Psoas muscle (tissue), 8 donors: Measurements from ENCODE around the gene ACTN1. TPM values are rescaled to one million over a fixed set of nuclear protein-coding genes. Genes with fewer than 3 reads are reported as not detected.
A peak's percentile ranks its signal among the peaks of the same experiment; 100 is the strongest.

Experiments
- ATAC-seq, 4 donors: fragments of 200-7000 bp; cut with Tn5 transposase; one replicate each; pipeline ENCODE4 v1.9.1; 2020; ENCODE audit warnings: moderate library complexity in 3 of 4, mild to moderate bottlenecking in 2 of 4
- DNase-seq, 2 donors: peaks; one replicate each; pipeline ENCODE4 v3.0.0-alpha.2; 2020
- H3K27ac ChIP-seq: fragments of 200-600 bp; one replicate; pipeline ENCODE4 v1.8.0; 2022
- H3K27me3 ChIP-seq, 3 donors: fragments of 200-600 bp in 1 of 3; one replicate each; pipeline versions ENCODE4 v1.6.1 to v1.8.0; 2013 to 2022; ENCODE audit warnings: low read length in 2 of 3, mild to moderate bottlenecking in 2 of 3, moderate library complexity in 1 of 3; ENCODE audit not compliant: insufficient read depth in 3 of 3
- H3K36me3 ChIP-seq, 2 donors: fragments of 200-600 bp in 1 of 2; one replicate each; pipeline versions ENCODE4 v1.6.1 to v1.8.0; 2013 to 2022; ENCODE audit warnings: low read depth in 1 of 2, mild to moderate bottlenecking in 1 of 2, moderate library complexity in 1 of 2; ENCODE audit not compliant: insufficient read depth in 1 of 2
- H3K4me1 ChIP-seq: fragments of 200-600 bp; one replicate; pipeline ENCODE4 v1.8.0; 2022
- H3K4me3 ChIP-seq: fragments of 200-600 bp; one replicate; pipeline ENCODE4 v1.8.0; 2022; ENCODE audit warnings: mild to moderate bottlenecking
- H3K9me3 ChIP-seq: fragments of 200-600 bp; one replicate; pipeline ENCODE4 v1.8.0; 2022
- CTCF ChIP-seq: fragments of 200-600 bp; IDR thresholded peaks from one replicate; pipeline ENCODE4 v1.8.0; 2022; ENCODE audit warnings: antibody characterized with exemption
- WGBS, 3 donors: extraction: QIAGEN DNeasy Blood & Tissue Kit; methylation state at CpG; one replicate each; pipeline versions ENCODE4 v1.1.6 to v1.1.7; 2013; 5-methylcytosine and 5-hydroxymethylcytosine counted together
- intact Hi-C, 2 donors: fragments of 100-400 bp; cut with DNase I; formaldehyde crosslinking; loops; one replicate each; pipeline versions ENCODE4 v1.11.0 to v1.14.2; 2022
- polyA plus RNA-seq, 3 donors: library from polyadenylated mRNA; stranded (reverse); fragments of 200-250 nt; gene quantifications; one replicate each; pipeline ENCODE4 v1.2.3, GENCODE V29; 2013
- total RNA-seq, 4 donors: library from RNA; stranded (reverse); fragmentation: NEBNext Ultra II Directional in 2 of 4; extraction: Animal tissue kit (Norgen Biotek cat#: 25700) in 2 of 4; gene quantifications; one replicate each; pipeline versions ENCODE4 v1.2.1 to v1.2.4, GENCODE V29; 2021 to 2023
- donor health status: healthy with polysubstance abuse.
- donor health status: DM: no; HTN: no; CAD: no; lungs with moderate emphysema.
- donor health status: Bipolar disorder and iron deficiency.
- donor health status: healthy.
- donor health status: DM: yes; HTN: yes; CAD: no.
- donor health status: DM: no; HTN: no; CAD: no.
- donor health status: DM: no; HTN: no; CAD: no.
- donor health status: DM: yes; HTN: yes; CAD: no.

Gene ACTN1
- total and polyA plus RNA-seq, 7 donors = 5.8 to 23.7 (median 10.9) TPM

GRCh38 chr14:68891851-68892660 lies 87.0 kb downstream of the ACTN1 start:
- Histone ChIP-seq H3K9me3 (no peaks in the 10 kb centered on the region), H3K27me3 (no peaks in the 10 kb centered on the region), H3K36me3 (peaks cover 0 to 55% of the 10 kb centered on the region in 2 donors), H3K4me1 (no peaks in the 10 kb centered on the region), H3K27ac (no peak overlapping the region), H3K4me3 (no peak overlapping the region)
- intact Hi-C loops = no loop called here
- peak in 1 of 2 donors; percentile 44 for DNase-seq
- 92 to 93% (median 93%) methylated on average over 21 of the region's 21 CpGs for WGBS, 3 donors
- no peak for TF ChIP-seq CTCF
- ATAC-seq = no peak

DNA sequence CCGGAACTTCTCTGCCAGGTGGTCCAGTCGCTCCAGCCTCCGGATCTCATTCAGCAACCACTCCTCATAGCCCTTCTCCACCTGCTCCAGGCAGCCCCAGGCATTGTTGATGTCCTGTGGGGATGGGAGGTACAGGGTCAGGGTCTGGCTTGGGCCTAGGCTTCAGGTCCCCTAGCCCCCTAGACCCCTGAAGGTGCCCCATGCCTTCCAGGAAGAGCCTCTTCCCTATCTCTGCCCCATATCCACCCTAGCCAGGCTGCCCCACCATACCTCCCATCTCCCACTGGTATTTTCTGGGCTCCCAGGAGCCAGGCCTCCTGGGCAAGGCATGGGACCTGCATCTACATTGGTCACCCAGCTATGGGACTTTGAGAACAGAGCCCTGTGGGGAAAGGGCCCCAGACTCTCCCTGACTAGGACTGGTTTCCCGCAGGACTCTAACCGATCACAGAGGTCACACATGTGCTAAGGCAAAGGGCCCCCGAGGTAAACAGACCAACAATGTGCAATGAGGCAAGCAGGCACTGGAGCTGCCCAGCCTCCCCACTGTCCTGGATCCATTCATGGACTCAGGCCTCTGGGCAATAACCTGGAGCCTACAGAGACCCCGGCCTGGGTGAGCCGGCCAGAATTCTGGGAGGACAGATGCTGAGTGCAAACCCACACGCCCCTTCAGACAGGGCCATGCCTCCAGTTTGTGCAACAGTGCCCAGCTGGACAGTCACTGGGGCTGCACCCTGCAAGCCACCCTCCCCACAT lies 88.8 kb downstream of the ACTN1 start:
- no peaks in the 10 kb centered on the region for H3K9me3 ChIP-seq
- ATAC-seq = no peak
- DNase-seq = peak in 1 of 2 donors; percentile 32
- no peaks in the 10 kb centered on the region for H3K4me1 ChIP-seq
- H3K27ac ChIP-seq = no peak overlapping the region
- TF ChIP-seq CTCF = no peak
- intact Hi-C loops = no loop called here
- H3K27me3 ChIP-seq = no peaks in the 10 kb centered on the region
- peaks cover 0 to 55% of the 10 kb centered on the region in 2 donors for H3K36me3 ChIP-seq
- H3K4me3 ChIP-seq = no peak overlapping the region
- WGBS, 3 donors = 86 to 94% (median 90%) methylated on average over 9 of the region's 9 CpGs

DNA sequence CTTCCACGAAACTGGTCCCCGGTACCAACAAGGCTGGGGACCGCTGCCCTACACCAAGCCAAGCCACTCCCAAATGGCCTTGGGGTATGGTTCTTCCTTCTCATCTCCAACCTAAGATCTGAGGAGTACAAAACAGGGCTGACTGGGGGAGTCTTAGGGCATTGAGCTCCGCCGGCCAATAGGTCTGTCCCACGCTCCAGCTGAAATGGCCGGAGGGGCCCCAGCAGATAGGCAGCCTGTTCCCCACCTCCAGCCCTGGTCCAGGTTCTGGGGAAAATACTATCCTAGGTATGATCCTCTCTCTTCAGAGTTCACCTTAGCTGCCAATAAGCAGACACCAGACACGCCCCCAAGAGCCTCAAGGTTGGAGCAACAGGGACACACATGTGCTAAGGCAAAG lies 90.2 kb downstream of the ACTN1 start:
- Histone ChIP-seq H3K4me3 (no peak overlapping the region), H3K36me3 (peaks cover 0 to 59% of the 10 kb centered on the region in 2 donors), H3K9me3 (no peaks in the 10 kb centered on the region), H3K4me1 (peaks cover 5% of the 10 kb centered on the region), H3K27ac (no peak overlapping the region), H3K27me3 (no peaks in the 10 kb centered on the region)
- no peak for TF ChIP-seq CTCF
- intact Hi-C loops = no loop called here
- no peak for ATAC-seq
- DNase-seq = peak in 1 of 2 donors; percentile 6
- WGBS, 3 donors = 93 to 98% (median 97%) methylated on average over 8 of the region's 8 CpGs

- H3K27ac ChIP-seq = no peak overlapping the region
- H3K27me3 ChIP-seq = no peaks in the 10 kb centered on the region
- H3K4me1 ChIP-seq = peaks cover 9% of the 10 kb centered on the region
- DNase-seq (peak in 1 of 2 donors; percentile 42), ATAC-seq (peak in 1 of 4 donors; percentile 23)
- intact Hi-C loops = no loop called here
- peaks cover 0 to 60% of the 10 kb centered on the region in 2 donors for H3K36me3 ChIP-seq
- TF ChIP-seq CTCF = no peak
- H3K9me3 ChIP-seq = no peaks in the 10 kb centered on the region
- 82 to 94% (median 91%) methylated on average over 20 of the region's 20 CpGs for WGBS, 3 donors
- no peak overlapping the region for H3K4me3 ChIP-seq
Observed at GRCh38 chr14:68888025-68888850, 90.9 kb downstream of the ACTN1 start.
